IMR-90 (cell line): Measurements from ENCODE around the gene MAN1C1.

Source experiments
- BHLHE40 ChIP-seq: fragments of 150-350 bp; IDR thresholded peaks from 2 replicates; pipeline ENCODE4 v1.6.1; 2016; ENCODE audit warnings: mild to moderate bottlenecking, low read depth, low read length
- CEBPB ChIP-seq: IDR thresholded peaks from 2 replicates; pipeline ENCODE4 v1.6.1; 2012; ENCODE audit warnings: low read depth, low read length, improper control_type of control experiment
- MAFK ChIP-seq: IDR thresholded peaks from 2 replicates; pipeline ENCODE4 v1.6.1; 2012; ENCODE audit warnings: low read depth, low read length, improper control_type of control experiment
- MXI1 ChIP-seq: IDR thresholded peaks from 2 replicates; pipeline ENCODE4 v1.6.1; 2012; ENCODE audit warnings: low read depth, mild to moderate bottlenecking, low read length, moderate library complexity, borderline replicate concordance
- POLR2A ChIP-seq: IDR thresholded peaks from 2 replicates; pipeline ENCODE4 v1.6.1; 2012; ENCODE audit warnings: mild to moderate bottlenecking, low read depth, low read length
- RAD21 ChIP-seq: IDR thresholded peaks from 2 replicates; pipeline ENCODE4 v1.6.1; 2012; ENCODE audit warnings: low read length, improper control_type of control experiment
- RFX5 ChIP-seq: IDR thresholded peaks from 2 replicates; pipeline ENCODE4 v1.8.0; 2012; ENCODE audit warnings: low read depth, mild to moderate bottlenecking, low read length, moderate library complexity
- TF ChIP-seq, protein P1 (sequence below): conservative IDR thresholded peaks from 2 replicates; pipeline ENCODE4 v1.5.1; 2012; ENCODE audit warnings: mild to moderate bottlenecking, low read depth, low read length, improper control_type of control experiment
- TF ChIP-seq, protein P2 (sequence below): fragments of 150-350 bp; IDR thresholded peaks from 2 replicates; pipeline ENCODE4 v1.6.1; 2017; ENCODE audit warnings: mild to moderate bottlenecking, antibody characterized with exemption, low read length, low read depth

DNA sequence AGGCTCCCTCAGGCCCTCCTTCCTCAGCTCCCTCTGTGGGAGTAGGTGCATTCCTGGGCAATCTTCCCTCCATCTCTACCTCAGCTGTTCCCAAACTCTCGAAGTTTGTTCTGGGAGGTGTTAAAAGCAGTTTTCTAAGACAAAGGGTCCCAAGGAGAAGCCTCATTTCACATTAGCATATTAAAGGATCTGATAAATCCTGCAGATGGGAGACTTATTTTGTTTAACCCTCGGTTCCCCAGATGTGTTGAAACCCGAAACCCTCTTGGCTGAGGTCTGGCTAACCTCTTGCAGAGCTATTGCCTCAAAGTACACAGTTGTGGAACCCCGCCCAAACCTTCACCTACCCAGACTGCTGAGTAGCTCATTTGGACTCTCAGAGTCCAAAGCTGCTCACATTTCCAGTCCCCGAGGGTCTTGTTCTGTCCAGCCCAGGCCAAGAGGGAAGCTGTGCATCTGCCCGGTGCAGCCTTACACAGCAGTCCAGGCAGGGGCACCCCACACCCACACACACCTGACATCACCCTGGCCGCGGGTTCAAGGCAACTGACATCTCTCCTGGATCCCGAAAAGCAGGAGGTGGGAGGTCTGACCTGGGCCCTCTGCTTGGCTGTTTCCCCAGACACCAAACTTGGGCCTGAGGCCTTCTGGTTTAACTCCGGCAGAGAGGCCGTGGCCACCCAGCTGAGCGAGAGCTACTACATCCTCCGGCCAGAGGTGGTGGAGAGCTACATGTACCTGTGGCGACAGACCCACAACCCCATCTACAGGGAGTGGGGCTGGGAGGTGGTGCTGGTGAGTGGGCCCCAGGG lies 163.9 kb downstream of the MAN1C1 start:
- TF ChIP-seq, protein P1, sequence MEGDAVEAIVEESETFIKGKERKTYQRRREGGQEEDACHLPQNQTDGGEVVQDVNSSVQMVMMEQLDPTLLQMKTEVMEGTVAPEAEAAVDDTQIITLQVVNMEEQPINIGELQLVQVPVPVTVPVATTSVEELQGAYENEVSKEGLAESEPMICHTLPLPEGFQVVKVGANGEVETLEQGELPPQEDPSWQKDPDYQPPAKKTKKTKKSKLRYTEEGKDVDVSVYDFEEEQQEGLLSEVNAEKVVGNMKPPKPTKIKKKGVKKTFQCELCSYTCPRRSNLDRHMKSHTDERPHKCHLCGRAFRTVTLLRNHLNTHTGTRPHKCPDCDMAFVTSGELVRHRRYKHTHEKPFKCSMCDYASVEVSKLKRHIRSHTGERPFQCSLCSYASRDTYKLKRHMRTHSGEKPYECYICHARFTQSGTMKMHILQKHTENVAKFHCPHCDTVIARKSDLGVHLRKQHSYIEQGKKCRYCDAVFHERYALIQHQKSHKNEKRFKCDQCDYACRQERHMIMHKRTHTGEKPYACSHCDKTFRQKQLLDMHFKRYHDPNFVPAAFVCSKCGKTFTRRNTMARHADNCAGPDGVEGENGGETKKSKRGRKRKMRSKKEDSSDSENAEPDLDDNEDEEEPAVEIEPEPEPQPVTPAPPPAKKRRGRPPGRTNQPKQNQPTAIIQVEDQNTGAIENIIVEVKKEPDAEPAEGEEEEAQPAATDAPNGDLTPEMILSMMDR = no peak
- TF ChIP-seq MXI1 = no peak
- TF ChIP-seq RAD21 = no peak
- no peak for TF ChIP-seq POLR2A
- no peak for TF ChIP-seq RFX5
- TF ChIP-seq, protein P2, sequence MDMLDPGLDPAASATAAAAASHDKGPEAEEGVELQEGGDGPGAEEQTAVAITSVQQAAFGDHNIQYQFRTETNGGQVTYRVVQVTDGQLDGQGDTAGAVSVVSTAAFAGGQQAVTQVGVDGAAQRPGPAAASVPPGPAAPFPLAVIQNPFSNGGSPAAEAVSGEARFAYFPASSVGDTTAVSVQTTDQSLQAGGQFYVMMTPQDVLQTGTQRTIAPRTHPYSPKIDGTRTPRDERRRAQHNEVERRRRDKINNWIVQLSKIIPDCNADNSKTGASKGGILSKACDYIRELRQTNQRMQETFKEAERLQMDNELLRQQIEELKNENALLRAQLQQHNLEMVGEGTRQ = no peak
- TF ChIP-seq BHLHE40 = no peak
- TF ChIP-seq CEBPB = no peak
- no peak for TF ChIP-seq MAFK
